ENCODE data around the gene DRAXIN. TPM values are rescaled to one million over a fixed set of nuclear protein-coding genes. Genes with fewer than 3 reads are reported as not detected.

The DRAXIN gene
- polyA plus RNA-seq, 1 donor from 2014 or later = 33.5 TPM

- H3K9ac ChIP-seq (ENCODE audit: low read length) = no peak overlapping the region
- no peak overlapping the region for H2AFZ ChIP-seq (ENCODE audit: low read depth, low read length)
- no peaks in the 10 kb centered on the region for H3K27me3 ChIP-seq (ENCODE audit: insufficient read depth, low read depth, low read length)
- H3K9me3 ChIP-seq (ENCODE audit: low read length) = no peaks in the 10 kb centered on the region
- no peak for TF ChIP-seq EP300 (conservative IDR thresholded peaks at IDR 0.05; ENCODE audit: poor library complexity, severe bottlenecking)
- TF ChIP-seq SMC3 (conservative IDR thresholded peaks at IDR 0.05; ENCODE audit: poor library complexity) = no peak
- TF ChIP-seq EZH2 (IDR thresholded peaks at IDR 0.05; ENCODE audit: borderline replicate concordance, insufficient read depth, low read length, poor library complexity, severe bottlenecking) = no peak
- no peak for TF ChIP-seq MXI1 (conservative IDR thresholded peaks at IDR 0.05; ENCODE audit: poor library complexity, severe bottlenecking)
- no peak for TF ChIP-seq TAF1 (IDR thresholded peaks at IDR 0.05; ENCODE audit: low read depth)
- no peak for TF ChIP-seq RAD21 (conservative IDR thresholded peaks at IDR 0.05)
- TF ChIP-seq POLR2AphosphoS5 (IDR thresholded peaks at IDR 0.05) = no peak
- no peak for TF ChIP-seq REST (IDR thresholded peaks at IDR 0.05; ENCODE audit: borderline replicate concordance)
- no peak for TF ChIP-seq CTCF (IDR thresholded peaks at IDR 0.05; ENCODE audit: poor library complexity, severe bottlenecking)
- no peaks in the 10 kb centered on the region for H3K79me2 ChIP-seq (replicated peaks; ENCODE audit: insufficient read depth, low read length)
- H3K36me3 ChIP-seq (ENCODE audit: insufficient read depth, low read length) = no peaks in the 10 kb centered on the region
- H3F3A ChIP-seq (ENCODE audit: insufficient read depth, low read length, poor library complexity, severe bottlenecking) = no peaks in the 10 kb centered on the region
- no peaks in the 10 kb centered on the region for H4K20me1 ChIP-seq (ENCODE audit: insufficient read depth)
- no peak overlapping the region for H3K27ac ChIP-seq (ENCODE audit: low read length)
- H3K4me2 ChIP-seq (ENCODE audit: low read length) = no peak overlapping the region
- H3K4me3 ChIP-seq (ENCODE audit: low read length) = no peak overlapping the region
- H3K9me2 ChIP-seq (ENCODE audit: insufficient read depth, low read length) = no peaks in the 10 kb centered on the region
These were observed 58.5 kb downstream of the DRAXIN start for GRCh38 chr1:11749996-11750395.

GRCh38 chr1:11751087-11751486 lies 59.6 kb downstream of the DRAXIN start:
- Histone ChIP-seq H3F3A (ENCODE audit: insufficient read depth, low read length, poor library complexity, severe bottlenecking) (no peaks in the 10 kb centered on the region), H2AFZ (ENCODE audit: low read depth, low read length) (no peak overlapping the region), H3K4me3 (ENCODE audit: low read length) (no peak overlapping the region), H4K20me1 (ENCODE audit: insufficient read depth) (no peaks in the 10 kb centered on the region), H3K79me2 (replicated peaks; ENCODE audit: insufficient read depth, low read length) (no peaks in the 10 kb centered on the region), H3K27ac (ENCODE audit: low read length) (no peak overlapping the region), H3K36me3 (ENCODE audit: insufficient read depth, low read length) (no peaks in the 10 kb centered on the region), H3K4me2 (ENCODE audit: low read length) (no peak overlapping the region), H3K9me3 (ENCODE audit: low read length) (no peaks in the 10 kb centered on the region), H3K9ac (ENCODE audit: low read length) (no peak overlapping the region), H3K27me3 (ENCODE audit: insufficient read depth, low read depth, low read length) (no peaks in the 10 kb centered on the region), H3K9me2 (ENCODE audit: insufficient read depth, low read length) (no peaks in the 10 kb centered on the region)
- no peak for TF ChIP-seq MXI1 (conservative IDR thresholded peaks at IDR 0.05; ENCODE audit: poor library complexity, severe bottlenecking)
- no peak for TF ChIP-seq EZH2 (IDR thresholded peaks at IDR 0.05; ENCODE audit: borderline replicate concordance, insufficient read depth, low read length, poor library complexity, severe bottlenecking)
- TF ChIP-seq TAF1 (IDR thresholded peaks at IDR 0.05; ENCODE audit: low read depth) = no peak
- TF ChIP-seq RAD21 (conservative IDR thresholded peaks at IDR 0.05) = no peak
- no peak for TF ChIP-seq REST (IDR thresholded peaks at IDR 0.05; ENCODE audit: borderline replicate concordance)
- no peak for TF ChIP-seq EP300 (conservative IDR thresholded peaks at IDR 0.05; ENCODE audit: poor library complexity, severe bottlenecking)
- no peak for TF ChIP-seq POLR2AphosphoS5 (IDR thresholded peaks at IDR 0.05)

All from neural cell (in vitro differentiated cells).